Caco-2 (cell line): ENCODE results near the gene ID4. TPM values are rescaled to one million over a fixed set of nuclear protein-coding genes. Genes with fewer than 3 reads are reported as not detected.

Experiments used
- BruUV-seq: library from RNA; stranded (reverse); fragments of 400-500 nt; replicated peaks from 2 replicates; lab custom pipeline; 2021; lab: Mats Ljungman, UMichigan
- CTCF ChIA-PET: fragments of 300-600 bp; sonication (Branson Sonifier 250); formaldehyde crosslinking; loops from one replicate; lab custom pipeline; 2022; ENCODE audit warnings: antibody characterized with exemption; lab: Charles Lee
- POLR2A ChIA-PET: fragments of 300-600 bp; sonication (Branson Sonifier 250); formaldehyde crosslinking; loops from one replicate; lab custom pipeline; 2022; ENCODE audit warnings: antibody characterized with exemption; lab: Charles Lee
- DNase-seq, 2 experiments: peaks; one replicate each; pipeline versions ENCODE4 v3.0.0 to v3.0.0-alpha.2; 2020 to 2022
- H3K27me3 ChIP-seq: replicated peaks from 2 replicates; pipeline ENCODE4 v1.6.0; 2011; ENCODE audit warnings: low read length; ENCODE audit not compliant: control insufficient read depth, insufficient read depth
- H3K36me3 ChIP-seq: 2 replicates; pipeline ENCODE4 v1.5.1; 2011; ENCODE audit warnings: low read length; ENCODE audit not compliant: control insufficient read depth, insufficient read depth
- H3K4me1 ChIP-seq: fragments of 250-450 bp; sonication (Bioruptor Pico); 2 replicates; pipeline ENCODE4 v1.5.1; 2020; ENCODE audit warnings: mild to moderate bottlenecking
- H3K4me3 ChIP-seq: 2 replicates; pipeline ENCODE4 v1.5.1; 2011; ENCODE audit warnings: low read depth, mild to moderate bottlenecking, control low read depth, low read length
- H3K9me3 ChIP-seq: fragments of 250-450 bp; sonication (Bioruptor Pico); 2 replicates; pipeline ENCODE4 v1.5.1; 2020; ENCODE audit warnings: mild to moderate bottlenecking, moderate library complexity
- H3K27ac Mint-ChIP-seq: one replicate; pipeline ENCODE4 v1.8.0; 2022; ENCODE audit warnings: mixed read lengths; ENCODE audit not compliant: unreplicated experiment
- H3K27me3 Mint-ChIP-seq: one replicate; pipeline ENCODE4 v1.8.0; 2022; ENCODE audit warnings: mixed read lengths; ENCODE audit not compliant: insufficient read depth, unreplicated experiment
- H3K36me3 Mint-ChIP-seq: one replicate; pipeline ENCODE4 v1.8.0; 2022; ENCODE audit warnings: mild to moderate bottlenecking, mixed read lengths; ENCODE audit not compliant: insufficient read depth, unreplicated experiment
- H3K4me1 Mint-ChIP-seq: one replicate; pipeline ENCODE4 v1.8.0; 2022; ENCODE audit warnings: low read depth, mixed read lengths; ENCODE audit not compliant: unreplicated experiment
- H3K4me3 Mint-ChIP-seq: one replicate; pipeline ENCODE4 v1.8.0; 2022; ENCODE audit warnings: mild to moderate bottlenecking, moderate library complexity, mixed read lengths; ENCODE audit not compliant: unreplicated experiment
- H3K9me3 Mint-ChIP-seq: one replicate; pipeline ENCODE4 v1.8.0; 2022; ENCODE audit warnings: mixed read lengths; ENCODE audit not compliant: unreplicated experiment
- intact Hi-C: fragments of 100-400 bp; cut with micrococcal nuclease; formaldehyde crosslinking; loops from one replicate; pipeline ENCODE4 v1.10.0; 2022; ENCODE audit not compliant: unreplicated experiment
- total RNA-seq: library from RNA; stranded (reverse); gene quantifications from 2 replicates; pipeline ENCODE4 v1.2.3, GENCODE V29; 2022
- TF ChIP-seq, protein P1 (sequence below), 2 experiments: fragments of 200-600 bp in 1 of 2; IDR thresholded peaks; 1 replicate in 1 of 2; 2 replicates in 1 of 2; pipeline versions ENCODE4 v1.5.1 to v1.8.0; 2011 to 2022; ENCODE audit warnings: antibody characterized with exemption in 1 of 2, control low read depth in 1 of 2, inconsistent platforms in 1 of 2, low read depth in 1 of 2, low read length in 1 of 2, mild to moderate bottlenecking in 1 of 2, moderate library complexity in 1 of 2; ENCODE audit not compliant: insufficient read depth in 1 of 2, severe bottlenecking in 1 of 2, unreplicated experiment in 1 of 2

ID4 gene
- total RNA-seq, 1 experiment from 2014 or later, result not detected

DNA sequence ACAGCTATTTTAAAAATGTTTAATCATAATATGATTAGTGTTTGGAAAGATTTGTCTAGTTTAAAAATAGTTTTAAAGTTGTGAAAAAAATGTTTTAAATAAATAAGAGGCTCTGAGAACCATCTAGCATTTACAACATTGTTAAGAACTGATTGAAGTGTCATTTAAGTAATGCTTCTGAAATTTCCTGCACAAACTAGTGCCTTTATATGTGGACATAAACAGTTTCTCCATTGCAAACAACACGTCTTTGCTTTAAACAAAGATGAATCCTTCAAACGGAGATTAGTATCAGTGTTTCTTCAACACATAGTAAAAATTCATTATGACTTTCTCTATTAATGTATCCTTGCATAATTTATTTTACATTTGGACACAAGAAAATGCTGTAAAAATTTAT is 45.9 kb upstream of the ID4 start:
- no peak for DNase-seq
- no peaks in the 10 kb centered on the region for H3K4me1 ChIP-seq
- H3K4me1 Mint-ChIP-seq, result no peaks in the 10 kb centered on the region
- CTCF ChIA-PET, result no interaction called here
- H3K36me3 ChIP-seq, result no peaks in the 10 kb centered on the region
- H3K9me3 ChIP-seq, result no peaks in the 10 kb centered on the region
- POLR2A ChIA-PET, result no interaction called here
- H3K27me3 ChIP-seq, result no peaks in the 10 kb centered on the region; the same call in 1 of the 2 replicates
- peaks cover 6% of the 10 kb centered on the region for H3K27me3 Mint-ChIP-seq
- H3K4me3 ChIP-seq, result no peak overlapping the region
- no TSS peak for BruUV-seq
- intact Hi-C loops, result no loop called here
- H3K27ac Mint-ChIP-seq, result no peak overlapping the region
- H3K4me3 Mint-ChIP-seq, result no peak overlapping the region
- no peaks in the 10 kb centered on the region for H3K9me3 Mint-ChIP-seq
- TF ChIP-seq, protein P1, sequence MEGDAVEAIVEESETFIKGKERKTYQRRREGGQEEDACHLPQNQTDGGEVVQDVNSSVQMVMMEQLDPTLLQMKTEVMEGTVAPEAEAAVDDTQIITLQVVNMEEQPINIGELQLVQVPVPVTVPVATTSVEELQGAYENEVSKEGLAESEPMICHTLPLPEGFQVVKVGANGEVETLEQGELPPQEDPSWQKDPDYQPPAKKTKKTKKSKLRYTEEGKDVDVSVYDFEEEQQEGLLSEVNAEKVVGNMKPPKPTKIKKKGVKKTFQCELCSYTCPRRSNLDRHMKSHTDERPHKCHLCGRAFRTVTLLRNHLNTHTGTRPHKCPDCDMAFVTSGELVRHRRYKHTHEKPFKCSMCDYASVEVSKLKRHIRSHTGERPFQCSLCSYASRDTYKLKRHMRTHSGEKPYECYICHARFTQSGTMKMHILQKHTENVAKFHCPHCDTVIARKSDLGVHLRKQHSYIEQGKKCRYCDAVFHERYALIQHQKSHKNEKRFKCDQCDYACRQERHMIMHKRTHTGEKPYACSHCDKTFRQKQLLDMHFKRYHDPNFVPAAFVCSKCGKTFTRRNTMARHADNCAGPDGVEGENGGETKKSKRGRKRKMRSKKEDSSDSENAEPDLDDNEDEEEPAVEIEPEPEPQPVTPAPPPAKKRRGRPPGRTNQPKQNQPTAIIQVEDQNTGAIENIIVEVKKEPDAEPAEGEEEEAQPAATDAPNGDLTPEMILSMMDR (IDR thresholded peaks at IDR 0.05; ENCODE audit: insufficient read depth in 1 of 2, low read depth in 1 of 2, low read length in 1 of 2, severe bottlenecking in 1 of 2, unreplicated experiment in 1 of 2), result no peak
- no peaks in the 10 kb centered on the region for H3K36me3 Mint-ChIP-seq

- Histone ChIP-seq H3K4me3 (no peak overlapping the region), H3K9me3 (no peaks in the 10 kb centered on the region), H3K36me3 (no peaks in the 10 kb centered on the region), H3K27me3 (no peaks in the 10 kb centered on the region; the same call in 1 of the 2 replicates), H3K4me1 (no peaks in the 10 kb centered on the region)
- no TSS peak for BruUV-seq
- H3K27ac Mint-ChIP-seq, result no peak overlapping the region
- H3K4me3 Mint-ChIP-seq, result no peak overlapping the region
- H3K36me3 Mint-ChIP-seq, result no peaks in the 10 kb centered on the region
- ChIA-PET POLR2A (no interaction called here), CTCF (no interaction called here)
- peaks cover 9% of the 10 kb centered on the region for H3K9me3 Mint-ChIP-seq
- TF ChIP-seq, protein P1 (IDR thresholded peaks at IDR 0.05; ENCODE audit: insufficient read depth in 1 of 2, low read depth in 1 of 2, low read length in 1 of 2, severe bottlenecking in 1 of 2, unreplicated experiment in 1 of 2), result no peak
- peaks cover 15% of the 10 kb centered on the region for H3K27me3 Mint-ChIP-seq
- intact Hi-C loops, result no loop called here
- H3K4me1 Mint-ChIP-seq, result no peaks in the 10 kb centered on the region
- DNase-seq, result no peak
Measured at GRCh38 chr6:19795211-19795610, 42.0 kb upstream of the ID4 start.

- Mint-ChIP-seq H3K27me3 (peaks cover 14% of the 10 kb centered on the region), H3K4me1 (no peaks in the 10 kb centered on the region), H3K4me3 (no peak overlapping the region), H3K27ac (no peak overlapping the region), H3K36me3 (no peaks in the 10 kb centered on the region), H3K9me3 (peaks cover 9% of the 10 kb centered on the region)
- no TSS peak for BruUV-seq
- Histone ChIP-seq H3K4me1 (no peaks in the 10 kb centered on the region), H3K9me3 (no peaks in the 10 kb centered on the region), H3K4me3 (no peak overlapping the region), H3K36me3 (no peaks in the 10 kb centered on the region), H3K27me3 (no peaks in the 10 kb centered on the region; the same call in 1 of the 2 replicates)
- TF ChIP-seq, protein P1 (IDR thresholded peaks at IDR 0.05; ENCODE audit: insufficient read depth in 1 of 2, low read depth in 1 of 2, low read length in 1 of 2, severe bottlenecking in 1 of 2, unreplicated experiment in 1 of 2), result no peak
- CTCF ChIA-PET, result no interaction called here
- intact Hi-C loops, result no loop called here
- POLR2A ChIA-PET, result no interaction called here
- no peak for DNase-seq
Measured at GRCh38 chr6:19796452-19796851, 40.7 kb upstream of the ID4 start.
